Neuronal stem cell (in vitro differentiated cells): Measurements from ENCODE around the gene CLASP1.

Experiments
- DNase-seq: peaks from one replicate; pipeline ENCODE4 v3.0.0-alpha.2; 2013; ENCODE audit warnings: low spot score
- H2AFZ ChIP-seq: one replicate; pipeline ENCODE4 v1.6.1; 2013; ENCODE audit warnings: mild to moderate bottlenecking, low read length, inconsistent platforms
- H2AK5ac ChIP-seq: 2 replicates; pipeline ENCODE4 v1.6.1; 2013; ENCODE audit warnings: low read depth, mild to moderate bottlenecking, inconsistent platforms, low read length, moderate library complexity, mixed read lengths
- H2BK120ac ChIP-seq: 2 replicates; pipeline ENCODE4 v1.6.1; 2013; ENCODE audit warnings: low read depth, mild to moderate bottlenecking, inconsistent platforms, low read length, moderate library complexity, mixed read lengths
- H2BK12ac ChIP-seq: one replicate; pipeline ENCODE4 v1.6.1; 2013; ENCODE audit warnings: low read length, inconsistent platforms
- H2BK15ac ChIP-seq: 2 replicates; pipeline ENCODE4 v1.6.1; 2013; ENCODE audit warnings: mild to moderate bottlenecking, low read length, inconsistent platforms, mixed read lengths
- H2BK5ac ChIP-seq: one replicate; pipeline ENCODE4 v1.6.1; 2013; ENCODE audit warnings: inconsistent platforms, mild to moderate bottlenecking, low read length, moderate library complexity
- H3K14ac ChIP-seq: one replicate; pipeline ENCODE4 v1.6.1; 2013; ENCODE audit warnings: low read length, inconsistent platforms
- H3K18ac ChIP-seq: 2 replicates; pipeline ENCODE4 v1.6.1; 2013; ENCODE audit warnings: low read length, inconsistent platforms
- H3K23ac ChIP-seq: 2 replicates; pipeline ENCODE4 v1.6.1; 2013; ENCODE audit warnings: low read depth, mild to moderate bottlenecking, mixed read lengths, low read length, inconsistent platforms; ENCODE audit not compliant: poor library complexity
- H3K27ac ChIP-seq: replicated peaks from 3 replicates; pipeline ENCODE4 v1.5.1; 2013; ENCODE audit warnings: low read length, inconsistent platforms
- H3K27me3 ChIP-seq, 3 experiments: 2 replicates each; pipeline ENCODE4 v1.6.1; 2013; ENCODE audit warnings: low read length in 3 of 3, mild to moderate bottlenecking in 2 of 3, inconsistent platforms in 1 of 3, low read depth in 1 of 3, mixed read lengths in 1 of 3, moderate library complexity in 1 of 3; ENCODE audit not compliant: control insufficient read depth in 3 of 3, insufficient read depth in 3 of 3
- H3K36me3 ChIP-seq, 2 donors: replicated peaks in 1 of 2; 2 replicates each; pipeline ENCODE4 v1.6.1; 2013; ENCODE audit warnings: low read length in 2 of 2; ENCODE audit not compliant: control insufficient read depth in 2 of 2, insufficient read depth in 2 of 2
- H3K4ac ChIP-seq: 2 replicates; pipeline ENCODE4 v1.6.1; 2013; ENCODE audit warnings: inconsistent platforms, mild to moderate bottlenecking, low read length, moderate library complexity
- H3K4me1 ChIP-seq, 2 donors: 1 replicate in 1 of 2; 2 replicates in 1 of 2; pipeline ENCODE4 v1.6.1; 2013; ENCODE audit warnings: low read length in 2 of 2, low read depth in 1 of 2; ENCODE audit not compliant: control insufficient read depth in 2 of 2, insufficient read depth in 1 of 2
- H3K4me2 ChIP-seq: one replicate; pipeline ENCODE4 v1.6.1; 2013; ENCODE audit warnings: mild to moderate bottlenecking, low read length, inconsistent platforms; ENCODE audit not compliant: insufficient read depth, poor library complexity, severe bottlenecking
- H3K4me3 ChIP-seq, 2 donors: 2 replicates each; pipeline ENCODE4 v1.5.1; 2013; ENCODE audit warnings: low read length in 2 of 2, mild to moderate bottlenecking in 2 of 2, inconsistent platforms in 1 of 2, moderate library complexity in 1 of 2
- H3K79me1 ChIP-seq: one replicate; pipeline ENCODE4 v1.6.1; 2013; ENCODE audit warnings: low read depth, mild to moderate bottlenecking, inconsistent platforms, low read length, moderate library complexity
- H3K9ac ChIP-seq: one replicate; pipeline ENCODE4 v1.6.1; 2013; ENCODE audit warnings: mild to moderate bottlenecking, low read depth, low read length, inconsistent platforms; ENCODE audit not compliant: poor library complexity
- H3K9me3 ChIP-seq, 2 donors: replicated peaks in 1 of 2; 2 replicates each; pipeline versions ENCODE3 to v1.6.1; 2013; ENCODE audit warnings: low read length in 2 of 2, mild to moderate bottlenecking in 2 of 2, inconsistent platforms in 1 of 2, low read depth in 1 of 2, mixed read lengths in 1 of 2, moderate library complexity in 1 of 2; ENCODE audit not compliant: control insufficient read depth in 2 of 2, insufficient read depth in 1 of 2
- H4K8ac ChIP-seq: one replicate; pipeline ENCODE4 v1.6.1; 2013; ENCODE audit warnings: low read depth, mild to moderate bottlenecking, inconsistent platforms, low read length, moderate library complexity
- H4K91ac ChIP-seq: one replicate; pipeline ENCODE4 v1.6.1; 2013; ENCODE audit warnings: low read length, low read depth, mild to moderate bottlenecking, inconsistent platforms; ENCODE audit not compliant: poor library complexity
- WGBS, 2 donors: extraction: QIAGEN DNeasy Blood & Tissue Kit; methylation state at CpG; one replicate each; pipeline ENCODE4 v1.1.7; 2013; ENCODE audit warnings: missing lambda C conversion rate in 2 of 2, mixed read lengths in 1 of 2; ENCODE audit not compliant: insufficient read length in 2 of 2, insufficient replicate concordance in 1 of 2; ENCODE audit errors: extremely low coverage in 2 of 2; 5-methylcytosine and 5-hydroxymethylcytosine counted together

Gene CLASP1

GRCh38 chr2:121309323-121309722, 339.9 kb downstream of the CLASP1 start:
- Histone ChIP-seq H3K27me3 (no peaks in the 10 kb centered on the region), H3K18ac (no peak overlapping the region), H3K27ac (no peak overlapping the region), H3K36me3 (no peaks in the 10 kb centered on the region), H2BK5ac (no peak overlapping the region), H4K91ac (no peak overlapping the region), H3K9me3 (no peaks in the 10 kb centered on the region), H2BK15ac (no peak overlapping the region), H2BK12ac (no peak overlapping the region), H4K8ac (no peak overlapping the region), H2AK5ac (no peak overlapping the region), H3K4me2 (no peak overlapping the region), H3K4me3 (no peak overlapping the region), H3K14ac (no peak overlapping the region), H3K4ac (no peak overlapping the region), H2AFZ (no peak overlapping the region), H3K4me1 (no peaks in the 10 kb centered on the region), H3K9ac (no peak overlapping the region), H3K79me1 (no peaks in the 10 kb centered on the region), H3K23ac (no peak overlapping the region), H2BK120ac (no peak overlapping the region)
- DNase-seq, result no peak

- Histone ChIP-seq H3K27me3 (no peaks in the 10 kb centered on the region), H3K14ac (no peak overlapping the region), H3K4me3 (no peak overlapping the region), H4K91ac (no peak overlapping the region), H2BK12ac (no peak overlapping the region), H3K9me3 (no peaks in the 10 kb centered on the region), H3K79me1 (no peaks in the 10 kb centered on the region), H3K18ac (no peak overlapping the region), H2AK5ac (no peak overlapping the region), H3K4me2 (no peak overlapping the region), H2BK5ac (no peak overlapping the region), H3K27ac (no peak overlapping the region), H3K4ac (no peak overlapping the region), H2BK120ac (no peak overlapping the region), H3K4me1 (no peaks in the 10 kb centered on the region), H3K36me3 (no peaks in the 10 kb centered on the region), H3K23ac (no peak overlapping the region), H2AFZ (no peak overlapping the region), H4K8ac (no peak overlapping the region), H2BK15ac (no peak overlapping the region), H3K9ac (no peak overlapping the region)
- no CpG with 5 or more reads among the region's 2 CpGs for WGBS, 2 donors
- no peak for DNase-seq
These were observed 342.2 kb downstream of the CLASP1 start for GRCh38 chr2:121307048-121307447.

GRCh38 chr2:121304941-121305340, 344.3 kb downstream of the CLASP1 start:
- H3K79me1 ChIP-seq, result no peaks in the 10 kb centered on the region
- H3K27me3 ChIP-seq, result no peaks in the 10 kb centered on the region
- WGBS, 2 donors, result no CpG with 5 or more reads among the region's 2 CpGs

GRCh38 chr2:121303531-121304263, 345.6 kb downstream of the CLASP1 start:
- no CpG with 5 or more reads among the region's 2 CpGs for WGBS, 2 donors
- H3K4ac ChIP-seq, result no peak overlapping the region
- H2BK12ac ChIP-seq, result no peak overlapping the region
- H3K36me3 ChIP-seq, result no peaks in the 10 kb centered on the region
- H4K8ac ChIP-seq, result no peak overlapping the region
- no peak overlapping the region for H4K91ac ChIP-seq
- H3K4me3 ChIP-seq, result no peak overlapping the region
- H3K4me2 ChIP-seq, result no peak overlapping the region
- H2AK5ac ChIP-seq, result no peak overlapping the region
- H3K27ac ChIP-seq, result no peak overlapping the region
- no peak overlapping the region for H2BK5ac ChIP-seq
- no peaks in the 10 kb centered on the region for H3K79me1 ChIP-seq
- no peak overlapping the region for H3K9ac ChIP-seq
- H2AFZ ChIP-seq, result no peak overlapping the region
- no peak overlapping the region for H3K14ac ChIP-seq
- H3K4me1 ChIP-seq, result no peaks in the 10 kb centered on the region
- no peaks in the 10 kb centered on the region for H3K9me3 ChIP-seq
- no peak overlapping the region for H3K18ac ChIP-seq
- no peak overlapping the region for H2BK120ac ChIP-seq
- DNase-seq, result no peak
- no peak overlapping the region for H3K23ac ChIP-seq
- H2BK15ac ChIP-seq, result no peak overlapping the region
- no peaks in the 10 kb centered on the region for H3K27me3 ChIP-seq

More at GRCh38 chr2:121304941-121305340, 344.3 kb downstream of the CLASP1 start:
- Histone ChIP-seq H3K9me3 (no peaks in the 10 kb centered on the region), H3K4ac (no peak overlapping the region), H3K23ac (no peak overlapping the region), H2BK15ac (no peak overlapping the region), H2AFZ (no peak overlapping the region), H2AK5ac (no peak overlapping the region), H3K36me3 (no peaks in the 10 kb centered on the region), H3K4me1 (no peaks in the 10 kb centered on the region), H2BK5ac (no peak overlapping the region), H3K4me3 (no peak overlapping the region), H3K9ac (no peak overlapping the region), H3K4me2 (no peak overlapping the region), H3K27ac (no peak overlapping the region), H3K14ac (no peak overlapping the region), H2BK12ac (no peak overlapping the region), H2BK120ac (no peak overlapping the region), H4K91ac (no peak overlapping the region), H4K8ac (no peak overlapping the region), H3K18ac (no peak overlapping the region)
- no peak for DNase-seq
